GM19239 (cell line): ENCODE results near the gene FREM3.
"Not testable (repeated sequence)": the region's sequence is repeated elsewhere in the genome, so short reads cannot be mapped to it uniquely, and the experiment has no call there.

ENCODE experiments used
- DNase-seq: peaks from one replicate; pipeline ENCODE4 v3.0.0; 2011; ENCODE audit warnings: low spot score; ENCODE audit not compliant: insufficient read length
- FAIRE-seq: peaks from 2 replicates; lab custom pipeline; 2011; peaks lifted over from hg19 to GRCh38; lab: Jason Lieb, UNC

FREM3 gene

GRCh38 chr4:143673629-143674028 is 26.8 kb downstream of the FREM3 start:
- not testable (repeated sequence) for DNase-seq, FAIRE-seq

GRCh38 chr4:143668930-143669552 is 31.4 kb downstream of the FREM3 start:
- DNase-seq (peak; percentile 3), FAIRE-seq (no peak)

GRCh38 chr4:143667461-143667860 is 33.0 kb downstream of the FREM3 start:
- no peak for DNase-seq
- FAIRE-seq = no peak

DNA sequence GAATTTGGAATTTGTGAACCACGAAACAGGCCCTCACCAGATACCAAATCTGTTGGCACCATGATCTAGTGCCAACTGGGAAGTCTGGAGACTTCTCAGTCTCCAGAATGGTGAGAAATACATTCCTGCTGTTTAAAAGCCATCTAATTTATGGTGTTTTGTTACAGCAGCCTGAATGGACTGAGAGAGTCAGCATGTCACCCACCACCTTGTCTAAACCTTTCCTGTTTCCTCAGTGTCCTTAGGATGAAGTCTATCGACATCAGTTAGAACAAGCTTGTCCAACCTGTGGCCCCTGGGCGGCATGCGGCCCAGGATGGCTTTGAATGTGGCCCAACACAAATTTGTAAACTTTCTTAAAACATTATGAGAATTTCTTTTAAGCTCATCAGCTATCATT is 42.1 kb downstream of the FREM3 start:
- DNase-seq = no peak

GRCh38 chr4:143654571-143654970 is 45.9 kb downstream of the FREM3 start:
- no peak for FAIRE-seq
- no peak for DNase-seq

More for the DNA sequence above, 42.1 kb downstream of the FREM3 start:
- no peak for FAIRE-seq

DNA sequence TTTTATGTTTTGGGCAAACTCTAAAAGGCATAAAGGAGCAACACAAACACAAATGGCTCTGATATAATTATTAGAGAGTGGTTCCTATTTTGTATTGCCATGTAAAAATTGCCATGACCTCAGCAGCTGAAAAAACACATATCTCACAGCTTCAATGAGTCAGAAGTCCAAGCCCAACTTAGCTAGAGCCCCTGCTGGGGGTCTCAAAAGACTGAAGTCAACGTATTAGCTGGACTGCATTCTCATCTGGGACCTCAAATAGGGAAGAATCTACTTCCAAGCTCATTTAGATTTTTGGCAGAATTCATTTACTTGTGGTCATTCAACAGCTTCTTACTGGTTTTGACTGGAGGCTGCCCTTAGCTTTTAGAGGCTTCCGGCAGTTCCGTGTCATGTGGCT is 47.4 kb downstream of the FREM3 start:
- no peak for FAIRE-seq
- DNase-seq = no peak

DNA sequence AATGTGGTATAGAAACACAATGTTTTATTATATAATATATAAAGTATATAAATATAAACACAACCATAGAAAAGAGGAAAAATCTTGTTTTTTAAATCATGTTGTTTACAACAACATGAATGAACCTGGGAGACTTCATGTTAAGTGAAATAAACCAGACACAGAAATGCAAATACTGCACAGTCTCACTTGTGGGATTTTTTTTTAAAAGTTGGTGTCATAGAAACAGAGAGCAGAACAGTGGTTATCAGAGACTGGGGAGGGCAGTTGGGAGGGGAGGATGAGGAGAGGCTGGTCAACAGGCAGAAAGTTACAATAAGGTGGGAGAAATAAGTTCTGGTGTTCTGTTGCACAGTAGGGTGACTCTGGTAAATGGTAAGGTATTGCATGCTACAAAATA is 57.1 kb downstream of the FREM3 start:
- FAIRE-seq = no peak
- DNase-seq = no peak

- no peak for DNase-seq
- FAIRE-seq = no peak
These were observed 57.9 kb downstream of the FREM3 start for GRCh38 chr4:143642611-143643010.

- DNase-seq (no peak), FAIRE-seq (no peak)
These were observed 59.1 kb downstream of the FREM3 start for GRCh38 chr4:143641361-143641760.

- FAIRE-seq = no peak
- DNase-seq = no peak
These were observed 65.7 kb downstream of the FREM3 start for GRCh38 chr4:143634763-143635162.

GRCh38 chr4:143633833-143634232 is 66.6 kb downstream of the FREM3 start:
- FAIRE-seq (no peak), DNase-seq (no peak)

DNA sequence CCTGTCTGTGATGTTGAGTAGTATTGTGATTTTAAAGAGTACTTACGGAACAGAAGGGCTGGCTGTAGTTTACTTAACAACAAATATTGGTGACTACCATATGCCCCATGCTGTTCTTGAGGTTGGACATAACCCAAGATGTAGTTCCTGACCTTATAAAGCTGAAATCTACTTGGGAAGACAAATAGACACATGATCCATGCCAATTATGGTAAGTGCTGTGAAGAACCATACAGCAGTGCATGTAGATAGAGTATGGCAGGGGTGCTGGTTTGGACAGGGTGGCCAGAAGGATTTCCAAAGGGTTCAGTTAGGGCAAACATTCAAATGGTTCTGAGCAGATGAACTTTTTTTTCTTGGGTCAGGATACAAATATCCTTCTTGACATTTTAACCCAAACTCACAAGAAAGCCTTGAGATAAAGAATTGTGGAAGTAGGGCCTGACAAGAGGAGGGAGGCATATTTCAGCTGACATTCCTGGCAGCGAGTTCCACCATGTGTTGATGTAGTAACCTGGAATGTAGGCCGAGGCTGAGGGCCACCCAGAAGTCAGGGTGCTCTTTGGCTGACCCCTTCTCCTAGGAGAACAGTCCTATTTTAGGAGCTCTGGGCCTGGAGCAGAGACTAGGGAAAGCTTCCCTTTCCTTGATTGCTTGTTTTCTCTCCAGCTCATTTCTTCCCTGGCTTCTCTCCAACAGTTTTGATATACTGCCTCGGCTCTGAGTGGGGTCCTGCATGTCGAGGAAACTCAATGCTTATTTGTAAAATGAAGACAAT is 74.2 kb downstream of the FREM3 start:
- FAIRE-seq (no peak), DNase-seq (no peak)

DNA sequence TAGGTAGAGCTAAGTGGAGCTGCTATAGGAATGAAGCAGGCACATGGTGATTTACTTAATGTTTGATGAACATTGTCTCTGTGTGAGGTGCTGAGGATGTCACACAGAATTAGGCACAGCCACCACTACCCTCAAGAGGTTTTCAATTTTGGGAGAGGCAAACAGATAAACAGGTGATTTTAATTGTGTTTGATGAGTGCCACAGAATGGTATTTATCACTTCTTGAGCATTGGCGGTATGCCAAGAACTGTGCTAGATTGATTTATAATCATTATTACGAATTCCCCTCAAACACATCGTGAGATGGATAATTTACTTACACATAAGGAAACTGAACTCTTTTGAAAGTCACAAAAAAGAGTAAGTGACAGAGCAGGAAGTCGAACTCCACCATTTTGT is 74.8 kb downstream of the FREM3 start:
- no peak for DNase-seq
- FAIRE-seq = no peak

GRCh38 chr4:143623896-143624295 is 76.6 kb downstream of the FREM3 start:
- FAIRE-seq = no peak
- no peak for DNase-seq

DNA sequence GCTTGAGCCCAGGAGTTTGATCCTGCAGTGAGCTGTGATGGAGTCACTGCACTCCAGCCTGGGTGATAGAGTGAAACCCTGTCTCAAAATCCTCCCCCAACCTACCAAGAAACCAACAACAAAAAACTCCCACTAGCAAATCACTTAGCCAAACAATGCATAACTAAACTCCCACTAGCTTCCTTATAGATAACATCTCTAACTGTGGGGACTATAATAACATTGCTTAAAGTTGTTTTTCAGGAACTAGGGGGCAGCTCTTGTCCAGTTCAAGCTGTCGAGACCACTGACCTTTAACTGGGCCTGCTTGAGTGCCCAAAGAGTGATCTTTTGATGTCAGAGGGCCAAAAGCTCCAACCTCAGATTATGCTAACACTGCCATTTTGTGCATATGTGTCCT is 81.7 kb downstream of the FREM3 start:
- DNase-seq (no peak), FAIRE-seq (no peak)

DNA sequence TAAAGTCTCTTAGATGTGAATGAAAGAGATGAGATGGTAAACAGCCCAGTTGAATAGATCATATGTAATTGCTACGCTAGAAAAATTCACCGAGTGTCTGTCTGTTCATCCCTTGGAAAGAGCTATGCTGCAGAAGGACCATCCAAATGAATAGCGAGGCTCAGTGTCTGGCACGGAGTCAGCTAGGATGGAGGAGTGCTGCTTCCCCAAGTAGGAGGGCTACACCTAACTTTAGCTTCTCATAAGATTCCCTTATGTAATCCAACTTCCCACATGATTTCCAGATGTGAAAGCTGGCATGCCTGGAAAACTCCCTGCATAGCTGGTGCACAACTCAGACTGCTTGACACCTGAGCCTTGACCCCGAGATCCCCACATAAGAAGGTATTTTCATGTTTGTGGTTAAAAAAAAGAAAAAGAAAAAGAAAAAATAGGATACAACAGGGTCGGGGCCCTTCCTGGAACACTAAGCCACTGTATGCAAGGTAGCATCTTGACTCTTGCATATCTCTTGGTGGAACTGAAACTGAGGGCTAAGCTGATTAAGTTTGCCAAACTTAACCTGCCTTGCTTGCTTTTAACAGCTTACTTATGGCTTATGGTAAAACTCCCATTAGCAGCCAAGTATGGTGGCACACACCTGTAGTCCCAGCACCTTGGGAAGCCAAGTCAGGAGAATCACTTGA is 82.3 kb downstream of the FREM3 start:
- FAIRE-seq (no peak), DNase-seq (no peak)

DNA sequence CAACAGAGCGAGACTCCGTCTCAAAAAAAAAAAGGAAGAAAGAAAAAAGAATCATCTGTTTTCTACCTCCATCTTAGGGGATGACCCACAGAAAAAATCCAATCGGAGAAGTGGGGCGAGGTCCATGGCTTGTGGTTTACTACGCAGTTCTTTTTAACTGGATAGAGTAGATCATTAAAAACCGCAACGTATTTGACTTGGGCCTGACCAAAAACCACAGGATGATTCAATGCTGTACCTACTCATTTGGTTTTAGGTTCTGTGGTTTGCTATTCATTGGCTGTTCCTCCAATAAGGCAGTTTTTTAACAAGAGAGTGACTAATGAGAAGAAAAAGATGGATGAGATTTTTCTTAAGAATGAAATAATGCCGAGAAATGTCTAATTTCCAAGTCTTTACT is 83.7 kb downstream of the FREM3 start:
- FAIRE-seq (no peak), DNase-seq (peak; percentile 6)

- FAIRE-seq (no peak), DNase-seq (no peak)
These were observed 91.0 kb downstream of the FREM3 start for GRCh38 chr4:143609492-143609891.

GRCh38 chr4:143606480-143606879 is 94.0 kb downstream of the FREM3 start:
- no peak for DNase-seq
- FAIRE-seq = no peak

GRCh38 chr4:143599827-143600226 is 100.6 kb downstream of the FREM3 start:
- no peak for FAIRE-seq
- DNase-seq = no peak

DNA sequence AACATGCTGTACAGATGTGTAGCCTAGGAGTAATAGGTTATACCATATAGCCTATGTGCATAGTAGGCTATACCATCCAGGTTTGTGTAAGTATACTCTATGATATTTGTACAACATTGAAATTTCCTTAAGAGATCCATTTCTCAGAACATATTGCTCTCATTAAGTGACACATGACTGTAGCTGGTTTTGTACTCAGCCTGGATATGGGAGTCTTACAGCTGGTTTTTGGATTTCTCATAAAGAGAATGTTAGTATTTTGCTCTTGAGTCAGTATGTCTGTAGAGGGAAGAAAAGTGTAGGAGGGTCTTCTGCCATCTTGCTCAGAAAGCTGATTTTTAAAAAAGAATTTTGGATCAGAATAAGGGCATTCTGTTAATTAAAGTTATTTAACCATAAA is 101.7 kb downstream of the FREM3 start:
- no peak for DNase-seq
- no peak for FAIRE-seq
